GM19035 (cell line): Measurements from ENCODE around the gene SEMA3B.
"Not testable (repeated sequence)": the region's sequence is repeated elsewhere in the genome, so short reads cannot be mapped to it uniquely, and the experiment has no call there.

ENCODE experiments used
- ATAC-seq: cut with Tn5 transposase; IDR thresholded peaks from one replicate; pipeline ENCODE4 v1.9.1; 2021; ENCODE audit not compliant: unreplicated experiment

SEMA3B gene

DNA sequence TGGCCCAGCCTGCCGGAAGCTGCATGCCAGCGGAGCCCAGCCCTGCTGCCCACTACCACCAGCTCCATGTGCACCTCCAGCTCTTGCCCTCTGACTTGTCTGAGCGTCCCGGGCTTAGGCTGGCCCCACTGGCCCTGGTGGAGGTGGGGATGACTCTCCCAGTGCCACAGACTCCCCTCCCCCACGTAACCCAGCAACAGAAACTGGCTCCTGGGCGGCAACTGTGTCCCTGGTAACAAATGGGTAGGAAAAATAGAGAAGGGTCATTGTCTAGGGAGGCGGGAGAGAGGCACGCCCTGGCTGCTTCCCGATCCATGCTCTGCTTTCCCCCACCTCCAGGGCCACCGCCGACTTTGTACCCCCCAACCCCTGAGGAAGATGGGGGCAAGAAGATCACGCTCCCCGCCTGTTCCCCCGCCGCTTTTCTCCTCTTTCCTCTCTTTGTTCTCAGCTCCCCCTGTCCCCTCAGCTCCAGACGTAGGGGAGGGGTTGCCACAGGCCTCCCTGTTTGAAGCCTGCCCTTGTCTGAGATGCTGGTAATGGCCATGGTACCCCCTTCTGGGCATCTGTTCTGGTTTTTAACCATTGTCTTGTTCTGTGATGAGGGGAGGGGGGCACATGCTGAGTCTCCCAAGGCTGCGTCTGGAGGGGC lies 10.8 kb upstream of the SEMA3B start:
- ATAC-seq = no peak

GRCh38 chr3:50258979-50259378 lies 10.0 kb upstream of the SEMA3B start:
- ATAC-seq = no peak

DNA sequence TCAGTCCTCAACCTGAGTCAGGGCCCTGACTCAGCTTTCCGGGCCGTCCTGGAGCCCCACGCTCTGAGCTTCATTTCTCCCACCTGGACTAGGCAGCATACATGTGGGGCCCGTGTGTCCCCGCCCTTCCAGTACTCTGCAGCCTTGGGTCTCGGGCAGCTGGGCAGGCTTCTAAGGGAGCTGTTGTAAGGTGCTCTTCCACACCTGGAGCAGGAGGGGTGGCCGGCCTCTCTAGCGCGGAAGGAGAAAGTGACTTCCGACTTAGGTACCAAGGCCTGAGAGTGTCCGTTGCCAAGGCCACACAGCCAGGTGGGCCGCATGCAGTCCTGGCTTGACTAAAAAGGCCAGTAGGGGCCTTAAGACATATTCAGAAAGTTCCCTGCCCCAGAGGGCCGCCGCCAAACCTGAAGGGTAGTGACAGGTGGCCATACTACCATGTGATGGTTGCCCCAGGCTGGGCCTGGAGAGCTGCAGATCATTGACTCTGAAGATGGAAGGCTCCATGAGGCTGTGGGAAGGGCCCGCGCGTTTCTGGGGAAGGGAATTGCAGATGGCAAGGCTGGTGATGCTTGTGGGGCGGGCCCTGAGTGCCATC lies 9.4 kb upstream of the SEMA3B start:
- peak; percentile 17 for ATAC-seq

DNA sequence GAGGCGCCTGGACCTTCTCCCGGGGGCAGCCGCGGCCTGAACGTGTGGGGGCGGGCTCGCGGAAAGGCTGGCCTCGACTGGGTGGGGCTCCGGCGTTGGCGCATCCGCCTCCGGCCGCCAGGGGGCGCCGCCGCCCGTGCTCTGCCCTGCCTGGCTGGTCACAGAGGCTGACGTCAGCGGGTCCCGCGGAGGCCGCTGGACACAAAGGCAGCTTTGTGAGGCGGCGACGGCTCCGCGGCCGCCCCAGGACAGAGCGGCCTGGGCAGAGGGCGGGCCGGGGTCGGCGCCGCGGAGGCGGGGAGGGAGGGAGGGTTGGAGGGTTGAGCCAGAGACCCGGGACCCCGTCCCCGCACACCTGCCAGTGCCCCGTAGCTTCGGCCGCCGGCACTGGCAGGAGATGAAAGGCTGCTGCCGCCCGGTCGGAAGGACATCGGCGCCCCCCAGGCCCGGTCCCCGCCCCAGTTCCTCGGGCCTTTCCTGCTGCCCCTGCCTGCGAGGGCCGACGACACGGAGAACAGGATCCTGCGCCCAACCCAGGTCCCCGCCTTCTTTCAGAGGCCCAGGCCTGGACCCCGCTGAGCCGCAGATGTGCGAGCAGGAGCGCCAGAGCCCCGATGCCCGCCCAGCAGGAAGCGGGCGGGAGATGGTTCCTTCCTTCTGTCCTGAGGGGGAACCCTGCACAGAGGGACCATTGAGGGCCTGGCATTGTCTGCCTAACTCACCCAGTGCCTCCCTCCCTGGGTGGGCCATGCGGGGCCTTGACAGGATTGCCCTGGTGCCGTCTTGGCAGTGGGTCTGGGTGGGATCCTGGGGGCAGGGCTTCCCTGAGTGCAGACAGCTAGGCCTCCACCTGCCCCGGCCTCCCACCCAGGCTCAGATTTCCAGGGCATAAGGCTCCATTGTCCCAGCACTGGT lies 8.7 kb upstream of the SEMA3B start:
- peak; percentile 73 for ATAC-seq

DNA sequence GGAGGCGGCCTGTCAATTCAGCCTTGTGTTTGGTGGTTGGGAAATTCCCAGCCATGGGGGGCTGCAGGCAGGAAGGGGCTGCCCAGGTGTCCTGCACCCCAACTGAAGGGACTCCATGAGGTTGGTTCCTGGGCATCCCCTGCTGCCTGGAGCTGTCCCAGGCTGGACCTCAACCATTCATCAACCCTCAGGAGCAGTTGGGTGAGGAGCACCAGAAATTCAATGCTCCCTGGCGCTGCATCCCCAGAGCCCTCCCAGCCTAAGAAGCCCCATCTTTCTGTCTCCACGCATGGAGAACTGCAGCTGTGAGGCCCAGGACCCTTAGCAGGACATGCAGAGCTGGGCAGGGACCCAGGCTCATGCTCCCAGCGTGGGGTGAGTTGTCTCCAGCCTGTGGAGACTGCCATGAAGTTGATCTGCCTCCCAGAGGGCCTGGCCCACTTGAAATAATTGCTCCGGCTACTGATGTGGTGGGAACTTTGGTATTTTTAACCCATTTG lies 8.0 kb upstream of the SEMA3B start:
- no peak for ATAC-seq

DNA sequence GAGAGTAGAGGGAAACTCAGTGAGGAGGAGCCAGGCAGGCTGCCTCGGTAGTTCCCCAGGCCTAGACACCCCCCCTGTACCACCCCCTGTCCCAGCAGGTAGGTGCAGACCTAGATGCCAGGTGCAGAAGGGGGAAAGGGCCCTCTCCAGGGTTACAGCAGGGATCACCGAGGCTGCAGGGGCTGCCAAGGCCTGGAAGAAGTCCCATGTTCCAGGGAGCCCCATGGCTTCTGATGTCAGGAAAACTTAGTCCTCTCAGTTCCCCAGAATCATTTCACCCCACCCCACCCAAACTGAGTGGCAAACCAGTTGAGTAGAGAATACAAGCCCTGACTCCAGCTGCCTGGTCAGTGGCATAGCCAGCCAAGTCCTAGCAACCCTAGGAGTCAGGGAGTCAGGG lies 7.4 kb upstream of the SEMA3B start:
- ATAC-seq = no peak

DNA sequence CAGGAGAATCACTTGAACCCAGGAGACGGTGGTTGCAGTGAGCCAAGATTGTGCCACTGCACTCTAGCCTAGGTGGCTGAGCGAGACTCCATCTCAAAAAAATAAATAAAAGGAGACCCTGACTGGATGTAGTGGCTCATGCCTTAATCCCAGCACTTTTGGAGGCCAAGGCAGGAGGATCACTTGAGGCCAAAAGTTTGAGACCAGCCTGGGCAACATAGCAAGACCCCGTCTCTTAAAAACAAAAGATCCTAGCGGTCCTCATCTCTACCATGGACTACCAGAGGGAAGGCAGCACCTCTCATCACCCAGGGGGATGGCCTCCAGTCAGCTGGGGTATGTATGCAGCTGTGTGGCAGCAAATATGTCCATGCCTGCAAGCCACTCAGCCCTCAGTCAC lies 6.7 kb upstream of the SEMA3B start:
- ATAC-seq = not testable (repeated sequence)

DNA sequence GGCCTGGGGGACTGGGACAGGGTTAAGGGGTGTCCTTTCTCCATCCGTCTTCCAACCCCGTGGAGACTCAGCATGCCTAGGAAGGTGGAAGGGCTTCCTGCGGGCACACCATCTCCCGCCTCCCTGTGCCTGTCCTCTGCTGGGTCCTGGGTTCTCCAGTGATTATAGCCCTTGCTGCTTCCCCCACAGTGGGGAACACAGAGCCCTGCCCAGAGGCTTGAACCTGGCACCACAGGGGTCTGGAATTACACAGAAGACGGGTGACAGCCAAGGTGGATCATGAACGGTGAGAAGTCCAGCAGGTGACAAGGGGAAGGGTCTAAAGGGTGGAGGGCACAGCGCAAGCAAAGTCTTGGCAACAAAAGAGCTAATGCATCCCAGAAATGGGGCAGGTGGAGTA lies 6.2 kb upstream of the SEMA3B start:
- no peak for ATAC-seq

DNA sequence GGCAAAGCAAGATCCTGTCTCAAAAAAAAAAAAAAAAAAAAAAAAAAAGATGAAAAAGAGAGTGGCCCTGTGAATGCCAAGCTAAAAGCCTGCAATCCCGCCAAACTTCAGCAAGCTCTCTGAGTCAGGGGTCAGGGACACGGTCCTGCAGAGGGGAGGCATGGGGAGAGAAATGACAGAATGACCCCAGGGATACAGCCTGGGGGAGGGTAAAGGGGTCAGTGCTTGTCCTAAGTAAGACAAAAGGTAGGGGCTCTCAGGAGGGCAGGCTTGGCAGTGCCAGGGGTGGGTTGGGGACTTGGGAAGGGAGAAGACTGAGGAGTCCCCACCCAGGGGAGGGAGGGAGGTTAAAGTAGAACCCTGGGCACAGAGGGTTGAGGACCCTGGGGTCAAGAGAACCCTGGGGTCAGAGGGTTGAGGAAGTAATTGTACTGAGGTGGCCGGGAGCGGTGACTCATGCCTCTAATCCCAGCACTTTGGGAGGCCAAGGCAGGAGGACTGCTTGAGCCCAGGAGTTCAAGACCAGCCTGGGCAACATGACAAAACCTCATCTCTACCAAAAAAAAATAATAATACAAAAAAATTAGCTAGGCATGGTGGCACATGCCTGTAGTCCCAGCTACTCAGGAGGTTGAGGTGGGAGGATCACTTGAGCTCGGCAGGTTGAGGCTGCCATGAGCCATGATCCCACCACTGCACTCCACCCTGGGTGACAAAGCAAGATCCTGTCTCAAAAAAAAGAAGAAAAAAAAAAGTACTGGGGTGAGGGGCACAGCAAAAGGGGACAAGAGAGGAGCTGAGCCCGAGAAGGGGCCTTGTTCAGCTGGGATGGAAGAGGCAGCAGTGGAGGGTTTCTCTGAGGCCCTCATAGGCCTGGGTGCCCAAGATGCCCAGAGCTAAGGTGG lies 5.2 kb upstream of the SEMA3B start:
- no peak for ATAC-seq

- no peak for ATAC-seq
These were observed 4.5 kb upstream of the SEMA3B start for GRCh38 chr3:50264383-50264963.

- ATAC-seq = no peak
These were observed 3.9 kb upstream of the SEMA3B start for GRCh38 chr3:50264964-50265485.

GRCh38 chr3:50265571-50265970 lies 3.4 kb upstream of the SEMA3B start:
- no peak for ATAC-seq

DNA sequence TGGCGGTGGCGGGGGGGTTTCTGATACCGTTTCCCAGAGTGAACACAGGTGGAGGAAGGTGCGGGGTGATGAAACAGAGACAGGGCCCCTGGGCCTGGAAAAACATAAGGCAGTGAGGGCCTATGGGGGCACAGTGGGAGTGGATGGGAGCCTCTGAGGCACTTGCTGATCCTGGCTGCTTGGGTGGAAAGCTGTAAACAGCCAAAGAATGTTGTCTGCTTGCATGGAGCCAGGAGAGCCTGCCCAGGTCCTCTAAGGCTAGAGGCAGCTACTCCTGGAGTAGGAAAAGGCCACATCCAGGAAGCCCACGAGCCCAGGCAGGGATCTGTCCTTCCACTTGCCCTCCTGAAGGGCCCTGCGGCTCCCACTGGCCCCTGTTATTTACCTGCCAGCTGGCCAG lies 2.9 kb upstream of the SEMA3B start:
- no peak for ATAC-seq

DNA sequence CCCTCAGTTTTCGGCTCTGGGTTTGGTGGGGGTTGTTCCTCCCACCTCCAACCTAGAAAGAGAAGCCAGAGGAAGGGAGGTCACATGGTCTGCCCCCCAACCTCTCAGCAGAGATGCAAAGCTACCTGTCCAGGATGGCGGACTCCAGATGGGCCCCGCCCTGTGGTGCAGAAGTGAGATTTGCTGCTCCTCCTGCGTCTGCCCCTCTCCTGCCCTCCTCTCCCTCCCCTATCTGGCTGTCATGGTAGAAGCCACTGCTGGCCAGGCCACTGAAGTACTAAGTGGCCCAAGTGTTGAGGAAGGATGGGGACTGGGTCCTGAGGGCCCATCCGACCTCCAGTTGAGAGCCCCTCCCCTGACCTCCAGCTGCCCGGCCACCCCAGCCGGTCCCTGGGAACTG lies 2.1 kb upstream of the SEMA3B start:
- no peak for ATAC-seq

DNA sequence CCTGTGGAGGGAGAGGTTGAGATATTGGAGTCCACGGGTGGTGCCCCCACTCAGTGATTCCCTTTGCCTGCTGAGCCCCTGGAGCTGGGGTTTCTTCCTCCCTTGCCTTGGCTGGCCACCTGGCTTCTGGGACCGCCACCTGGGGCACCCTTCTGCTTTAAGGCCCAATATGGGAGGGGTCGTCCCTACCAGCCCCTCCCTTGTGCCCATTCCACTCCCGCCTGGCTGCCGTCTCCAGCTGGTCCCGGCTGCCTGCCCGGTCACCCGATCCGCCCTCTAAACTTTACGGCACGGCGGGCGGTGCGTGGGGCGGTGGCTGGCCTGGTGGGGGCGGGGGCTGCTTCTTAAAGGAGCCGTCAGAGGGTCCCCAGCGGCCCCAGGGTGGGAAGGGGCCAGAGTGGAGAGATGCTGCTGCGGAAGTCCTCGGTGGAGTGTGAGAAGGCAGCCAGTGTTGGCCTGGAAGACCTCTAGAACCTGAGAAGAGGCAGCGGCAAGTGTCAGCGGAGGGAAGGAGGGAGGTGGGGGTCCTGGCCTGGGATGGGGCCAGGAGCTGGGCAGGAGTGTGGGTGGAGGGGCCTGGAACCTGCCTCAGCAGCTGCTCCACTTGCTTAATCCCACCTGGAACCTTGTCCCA lies 1.6 kb upstream of the SEMA3B start:
- no peak for ATAC-seq

DNA sequence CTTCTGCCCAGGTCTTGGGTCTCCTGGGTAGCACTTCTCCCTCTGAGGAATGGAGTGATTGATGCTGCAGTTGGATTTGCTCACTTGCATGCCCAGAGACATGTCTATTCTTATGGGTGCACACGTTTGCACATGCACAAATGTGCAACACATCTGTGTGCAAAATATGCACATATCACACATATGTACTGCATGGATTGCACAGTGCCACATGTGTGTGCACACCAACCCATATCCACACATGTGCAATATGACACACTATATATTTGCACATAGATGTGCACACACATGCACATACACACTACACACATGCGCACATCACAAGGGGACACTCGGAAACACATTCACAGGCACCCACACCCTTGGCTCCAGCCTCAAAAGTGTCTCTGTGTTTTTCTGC lies 671 bp upstream of the SEMA3B start:
- ATAC-seq = no peak

GRCh38 chr3:50269460-50269859 lies 513 bp downstream of the SEMA3B start:
- ATAC-seq = no peak

GRCh38 chr3:50269977-50270413 lies 1.0 kb downstream of the SEMA3B start:
- ATAC-seq = no peak

DNA sequence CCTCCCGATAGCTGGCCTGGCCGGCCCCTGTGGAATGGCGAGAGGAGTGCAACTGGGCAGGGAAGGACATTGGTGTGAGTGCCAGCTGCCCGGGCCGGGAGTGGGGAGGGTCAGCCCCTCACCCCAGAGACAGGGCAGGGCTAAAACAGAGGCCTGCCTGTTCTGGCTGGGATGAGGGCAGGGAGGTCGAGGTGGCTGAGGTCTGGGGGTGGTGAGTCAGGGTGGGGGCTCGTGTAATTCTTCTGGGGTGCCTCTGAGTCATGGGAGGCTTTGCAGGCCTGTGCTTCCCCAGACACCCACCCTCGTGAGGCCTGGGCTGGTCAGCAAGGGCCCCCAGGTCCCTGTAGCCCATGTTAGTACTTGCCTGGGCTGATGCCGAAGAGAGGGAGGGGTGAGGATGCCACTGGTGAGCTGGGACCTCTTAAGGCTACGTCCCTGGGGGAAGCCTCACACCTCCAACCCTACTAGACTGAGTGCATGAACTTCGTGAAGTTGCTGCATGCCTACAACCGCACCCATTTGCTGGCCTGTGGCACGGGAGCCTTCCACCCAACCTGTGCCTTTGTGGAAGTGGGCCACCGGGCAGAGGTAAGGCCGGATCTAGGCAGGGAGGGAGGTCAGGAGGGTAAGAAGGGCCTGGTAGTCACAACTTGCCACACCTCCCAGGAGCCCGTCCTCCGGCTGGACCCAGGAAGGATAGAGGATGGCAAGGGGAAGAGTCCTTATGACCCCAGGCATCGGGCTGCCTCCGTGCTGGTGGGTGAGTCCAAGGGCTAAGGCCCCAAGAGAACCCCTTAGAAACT lies 1.7 kb downstream of the SEMA3B start:
- no peak for ATAC-seq
